Fibroblast of lung (primary cell): Measurements from ENCODE around the gene PHF2.

Source experiments
- EZH2 ChIP-seq: IDR thresholded peaks from 2 replicates; pipeline ENCODE4 v1.5.1; 2012; ENCODE audit warnings: low read length, control low read depth, mild to moderate bottlenecking; ENCODE audit errors: missing control alignments
- TF ChIP-seq, protein P1 (sequence below), 2 donors: IDR thresholded peaks in 1 of 2; conservative IDR thresholded peaks in 1 of 2; 1 replicate in 1 of 2; 2 replicates in 1 of 2; pipeline ENCODE4 v1.5.1; 2011 to 2012; ENCODE audit warnings: low read length in 2 of 2, control low read depth in 1 of 2, inconsistent platforms in 1 of 2, low read depth in 1 of 2, mild to moderate bottlenecking in 1 of 2

DNA sequence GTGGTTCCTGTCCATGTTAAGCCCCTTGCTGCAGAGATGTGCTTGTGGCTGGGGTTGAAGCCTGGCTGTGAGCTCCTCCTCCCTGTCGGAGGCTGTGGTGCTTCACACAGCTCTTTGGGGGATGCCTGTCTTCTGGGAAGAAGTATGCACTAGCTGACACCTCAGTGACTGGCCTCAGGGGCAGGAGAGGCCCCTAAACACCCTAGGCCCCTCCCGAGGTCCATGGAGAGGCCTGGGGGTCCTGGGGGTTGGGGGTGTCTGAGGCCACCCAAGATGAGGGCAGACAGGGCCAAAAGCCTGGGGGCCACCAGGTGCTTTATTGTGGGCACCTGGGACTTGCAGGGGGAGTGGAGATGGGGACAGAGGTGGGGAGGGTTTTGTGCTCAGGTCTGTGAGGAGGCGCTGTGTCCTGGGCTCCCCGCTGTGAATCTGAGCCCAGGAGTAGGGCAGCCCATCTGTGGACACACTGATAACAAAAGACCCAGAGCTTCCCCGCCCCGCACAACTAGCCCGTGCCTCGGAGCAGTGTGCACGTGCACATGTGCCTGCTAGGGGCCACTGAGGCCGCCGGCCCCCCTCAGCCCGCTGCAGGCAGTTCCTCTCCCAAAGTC is 92.0 kb downstream of the PHF2 start:
- TF ChIP-seq, protein P1, sequence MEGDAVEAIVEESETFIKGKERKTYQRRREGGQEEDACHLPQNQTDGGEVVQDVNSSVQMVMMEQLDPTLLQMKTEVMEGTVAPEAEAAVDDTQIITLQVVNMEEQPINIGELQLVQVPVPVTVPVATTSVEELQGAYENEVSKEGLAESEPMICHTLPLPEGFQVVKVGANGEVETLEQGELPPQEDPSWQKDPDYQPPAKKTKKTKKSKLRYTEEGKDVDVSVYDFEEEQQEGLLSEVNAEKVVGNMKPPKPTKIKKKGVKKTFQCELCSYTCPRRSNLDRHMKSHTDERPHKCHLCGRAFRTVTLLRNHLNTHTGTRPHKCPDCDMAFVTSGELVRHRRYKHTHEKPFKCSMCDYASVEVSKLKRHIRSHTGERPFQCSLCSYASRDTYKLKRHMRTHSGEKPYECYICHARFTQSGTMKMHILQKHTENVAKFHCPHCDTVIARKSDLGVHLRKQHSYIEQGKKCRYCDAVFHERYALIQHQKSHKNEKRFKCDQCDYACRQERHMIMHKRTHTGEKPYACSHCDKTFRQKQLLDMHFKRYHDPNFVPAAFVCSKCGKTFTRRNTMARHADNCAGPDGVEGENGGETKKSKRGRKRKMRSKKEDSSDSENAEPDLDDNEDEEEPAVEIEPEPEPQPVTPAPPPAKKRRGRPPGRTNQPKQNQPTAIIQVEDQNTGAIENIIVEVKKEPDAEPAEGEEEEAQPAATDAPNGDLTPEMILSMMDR (conservative IDR thresholded peaks at IDR 0.05 in 1 of 2, IDR thresholded peaks at IDR 0.05 in 1 of 2; ENCODE audit: low read depth in 1 of 2, low read length in 2 of 2) = no peak
- TF ChIP-seq EZH2 = no peak
